ENCODE data around the gene CGA. TPM values are rescaled to one million over a fixed set of nuclear protein-coding genes. Genes with fewer than 3 reads are reported as not detected.

Gene CGA
- total RNA-seq, 1 experiment from 2014 or later = not detected

- Histone ChIP-seq H3K4me3 (ENCODE audit: low read depth, low read length, poor library complexity, severe bottlenecking) (no peak overlapping the region), H3K27me3 (replicated peaks; ENCODE audit: insufficient read depth, low read depth, low read length, poor library complexity) (no peaks in the 10 kb centered on the region), H3K4me1 (ENCODE audit: insufficient read depth, low read length, poor library complexity, severe bottlenecking) (no peaks in the 10 kb centered on the region), H3K9me3 (ENCODE audit: low read depth, low read length, poor library complexity, severe bottlenecking) (no peaks in the 10 kb centered on the region), H3K27ac (ENCODE audit: low read depth, low read length, poor library complexity, severe bottlenecking) (no peak overlapping the region), H3K36me3 (ENCODE audit: insufficient read depth, low read length, poor library complexity, severe bottlenecking) (no peaks in the 10 kb centered on the region)
- TF ChIP-seq CTCF (conservative IDR thresholded peaks at IDR 0.05; ENCODE audit: low read depth, low read length) (no peak), EZH2 (IDR thresholded peaks at IDR 0.05; ENCODE audit: borderline replicate concordance, low read depth, low read length, poor library complexity, severe bottlenecking) (no peak)
- intact Hi-C loops (cut with micrococcal nuclease; ENCODE audit: unreplicated experiment) = no loop called here
- POLR2A ChIA-PET (ENCODE audit: low non-redundant PET) = no interaction called here
- BruUV-seq (replicated peaks) = no TSS peak
- DNase-seq (ENCODE audit: low spot score) = no peak
- CTCF ChIA-PET = no interaction called here
Measured at GRCh38 chr6:87127737-87128136, 32.8 kb upstream of the CGA start.

GRCh38 chr6:87126501-87126900, 31.6 kb upstream of the CGA start:
- no TSS peak for BruUV-seq (replicated peaks)
- no peak for DNase-seq (ENCODE audit: low spot score)
- POLR2A ChIA-PET (ENCODE audit: low non-redundant PET) = no interaction called here
- CTCF ChIA-PET = no interaction called here
- Histone ChIP-seq H3K9me3 (ENCODE audit: low read depth, low read length, poor library complexity, severe bottlenecking) (no peaks in the 10 kb centered on the region), H3K4me1 (ENCODE audit: insufficient read depth, low read length, poor library complexity, severe bottlenecking) (no peaks in the 10 kb centered on the region), H3K27ac (ENCODE audit: low read depth, low read length, poor library complexity, severe bottlenecking) (no peak overlapping the region), H3K27me3 (replicated peaks; ENCODE audit: insufficient read depth, low read depth, low read length, poor library complexity) (no peaks in the 10 kb centered on the region), H3K4me3 (ENCODE audit: low read depth, low read length, poor library complexity, severe bottlenecking) (no peak overlapping the region), H3K36me3 (ENCODE audit: insufficient read depth, low read length, poor library complexity, severe bottlenecking) (no peaks in the 10 kb centered on the region)
- TF ChIP-seq CTCF (conservative IDR thresholded peaks at IDR 0.05; ENCODE audit: low read depth, low read length) (no peak), EZH2 (IDR thresholded peaks at IDR 0.05; ENCODE audit: borderline replicate concordance, low read depth, low read length, poor library complexity, severe bottlenecking) (no peak)
- intact Hi-C loops (cut with micrococcal nuclease; ENCODE audit: unreplicated experiment) = no loop called here

- H3K4me1 ChIP-seq (ENCODE audit: insufficient read depth, low read length, poor library complexity, severe bottlenecking) = no peaks in the 10 kb centered on the region
- POLR2A ChIA-PET (ENCODE audit: low non-redundant PET) = no interaction called here
- BruUV-seq (replicated peaks) = no TSS peak
- intact Hi-C loops (cut with micrococcal nuclease; ENCODE audit: unreplicated experiment) = no loop called here
- H3K27ac ChIP-seq (ENCODE audit: low read depth, low read length, poor library complexity, severe bottlenecking) = no peak overlapping the region
- TF ChIP-seq EZH2 (IDR thresholded peaks at IDR 0.05; ENCODE audit: borderline replicate concordance, low read depth, low read length, poor library complexity, severe bottlenecking) = no peak
- TF ChIP-seq CTCF (conservative IDR thresholded peaks at IDR 0.05; ENCODE audit: low read depth, low read length) = no peak
- no peak for DNase-seq (ENCODE audit: low spot score)
- H3K36me3 ChIP-seq (ENCODE audit: insufficient read depth, low read length, poor library complexity, severe bottlenecking) = no peaks in the 10 kb centered on the region
- H3K9me3 ChIP-seq (ENCODE audit: low read depth, low read length, poor library complexity, severe bottlenecking) = no peaks in the 10 kb centered on the region
- CTCF ChIA-PET = no interaction called here
- no peak overlapping the region for H3K4me3 ChIP-seq (ENCODE audit: low read depth, low read length, poor library complexity, severe bottlenecking)
- no peaks in the 10 kb centered on the region for H3K27me3 ChIP-seq (replicated peaks; ENCODE audit: insufficient read depth, low read depth, low read length, poor library complexity)
Measured at GRCh38 chr6:87124074-87124473, 29.2 kb upstream of the CGA start.
